Upper lobe of left lung (tissue), 6 donors: ENCODE measurements around the gene CDCA4. TPM values are rescaled to one million over a fixed set of nuclear protein-coding genes. Genes with fewer than 3 reads are reported as not detected.

Experiments
- ATAC-seq, 2 donors: fragments of 200-7000 bp; cut with Tn5 transposase; one replicate each; pipeline ENCODE4 v1.9.1; 2022; ENCODE audit warnings: mild to moderate bottlenecking in 2 of 2, moderate library complexity in 2 of 2; ENCODE audit not compliant: low FRiP score in 2 of 2
- DNase-seq, 2 donors: peaks; one replicate each; pipeline ENCODE4 v3.0.0-alpha.2; 2019 to 2020
- H3K27ac ChIP-seq, 4 donors: fragments of 200-600 bp; sonication (generic); one replicate each; pipeline ENCODE4 v1.5.1; 2016 to 2019
- H3K27me3 ChIP-seq, 4 donors: fragments of 200-600 bp; sonication (generic); one replicate each; pipeline ENCODE4 v1.5.1; 2017 to 2019
- H3K36me3 ChIP-seq, 4 donors: fragments of 200-600 bp; sonication (generic); one replicate each; pipeline ENCODE4 v1.5.1; 2016 to 2019
- H3K4me1 ChIP-seq, 4 donors: fragments of 200-600 bp; sonication (generic); one replicate each; pipeline ENCODE4 v1.5.1; 2018 to 2019
- H3K4me3 ChIP-seq, 4 donors: fragments of 200-600 bp; sonication (generic); one replicate each; pipeline ENCODE4 v1.5.1; 2017 to 2019; ENCODE audit warnings: mild to moderate bottlenecking in 2 of 4, moderate library complexity in 1 of 4
- H3K9me3 ChIP-seq, 4 donors: fragments of 200-600 bp; sonication (generic); one replicate each; pipeline ENCODE4 v1.5.1; 2018 to 2019
- EP300 ChIP-seq, 4 donors: sonication (generic); formaldehyde crosslinking; IDR thresholded peaks; one replicate each; pipeline ENCODE4 v1.5.1; 2017; ENCODE audit warnings: antibody characterized with exemption in 4 of 4, control low read depth in 2 of 4
- POLR2A ChIP-seq, 4 donors: fragments of 450-650 bp; IDR thresholded peaks; one replicate each; pipeline ENCODE4 v1.5.1; 2016 to 2017; ENCODE audit warnings: antibody characterized with exemption in 4 of 4, mild to moderate bottlenecking in 2 of 4
- POLR2AphosphoS5 ChIP-seq, 2 donors: sonication (generic); formaldehyde crosslinking; IDR thresholded peaks; one replicate each; pipeline ENCODE4 v1.5.1; 2017; ENCODE audit warnings: antibody characterized with exemption in 2 of 2
- WGBS, 2 donors: methylation state at CpG; one replicate each; pipeline ENCODE4 v1.1.5; 2017 to 2018; 5-methylcytosine and 5-hydroxymethylcytosine counted together
- total RNA-seq, 6 donors: library from RNA; depleted of rRNA in 4 of 6; stranded (reverse); fragments of >200 nt in 4 of 6; gene quantifications; one replicate each; pipeline versions ENCODE4 v1.1.0 to v1.2.1, GENCODE V29; 2016 to 2021
- TF ChIP-seq, protein P1 (sequence below), 6 experiments: fragments of 450-650 bp in 4 of 6; fragments of 200-600 bp in 2 of 6; sonication (generic) in 2 of 6; IDR thresholded peaks; one replicate each; pipeline ENCODE4 v1.5.1; 2016 to 2019; ENCODE audit warnings: antibody characterized with exemption in 6 of 6
- donor health status: DM: no; HTN: no; CAD: no; lungs with moderate emphysema.
- donor health status: DM: no; HTN: yes; CAD: no; lungs with severe emphysema.

The CDCA4 gene
- total RNA-seq, 6 donors from 2014 or later, result 0.89 to 10.3 (median 6.6) TPM

DNA sequence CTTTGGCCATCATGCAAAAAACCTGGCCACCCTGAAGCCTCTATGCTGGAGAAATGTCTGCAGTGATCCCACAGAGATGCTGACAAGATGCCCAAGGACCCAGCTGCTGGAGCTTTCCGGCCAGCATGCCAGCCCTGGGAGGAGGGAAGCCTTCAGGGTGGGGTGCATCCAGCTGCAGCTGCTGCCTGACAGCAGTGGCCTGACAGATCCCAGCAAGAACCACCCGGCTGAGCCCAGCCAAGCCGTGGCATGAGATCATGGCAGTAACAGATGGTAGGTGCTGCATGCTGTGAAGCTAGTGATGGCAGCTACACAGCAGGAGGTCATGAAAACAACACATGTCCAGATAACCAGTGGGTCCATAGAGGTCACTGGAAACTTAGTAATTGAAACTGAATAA is 21.5 kb downstream of the CDCA4 start:
- 94 to 100% methylated on average over 2 to 3 of the region's 3 CpGs for WGBS, 2 donors
- peaks cover 0 to 10% (median 0%) of the 10 kb centered on the region in 4 donors for H3K36me3 ChIP-seq
- peaks cover 0 to 5% (median 0%) of the 10 kb centered on the region in 4 donors for H3K9me3 ChIP-seq
- no peak for ATAC-seq
- no peak overlapping the region for H3K4me3 ChIP-seq
- no peak overlapping the region for H3K27ac ChIP-seq
- no peaks in the 10 kb centered on the region for H3K27me3 ChIP-seq
- TF ChIP-seq EP300 (IDR thresholded peaks at IDR 0.05) (no peak), POLR2AphosphoS5 (IDR thresholded peaks at IDR 0.05) (no peak), POLR2A (IDR thresholded peaks at IDR 0.05) (no peak)
- TF ChIP-seq, protein P1, sequence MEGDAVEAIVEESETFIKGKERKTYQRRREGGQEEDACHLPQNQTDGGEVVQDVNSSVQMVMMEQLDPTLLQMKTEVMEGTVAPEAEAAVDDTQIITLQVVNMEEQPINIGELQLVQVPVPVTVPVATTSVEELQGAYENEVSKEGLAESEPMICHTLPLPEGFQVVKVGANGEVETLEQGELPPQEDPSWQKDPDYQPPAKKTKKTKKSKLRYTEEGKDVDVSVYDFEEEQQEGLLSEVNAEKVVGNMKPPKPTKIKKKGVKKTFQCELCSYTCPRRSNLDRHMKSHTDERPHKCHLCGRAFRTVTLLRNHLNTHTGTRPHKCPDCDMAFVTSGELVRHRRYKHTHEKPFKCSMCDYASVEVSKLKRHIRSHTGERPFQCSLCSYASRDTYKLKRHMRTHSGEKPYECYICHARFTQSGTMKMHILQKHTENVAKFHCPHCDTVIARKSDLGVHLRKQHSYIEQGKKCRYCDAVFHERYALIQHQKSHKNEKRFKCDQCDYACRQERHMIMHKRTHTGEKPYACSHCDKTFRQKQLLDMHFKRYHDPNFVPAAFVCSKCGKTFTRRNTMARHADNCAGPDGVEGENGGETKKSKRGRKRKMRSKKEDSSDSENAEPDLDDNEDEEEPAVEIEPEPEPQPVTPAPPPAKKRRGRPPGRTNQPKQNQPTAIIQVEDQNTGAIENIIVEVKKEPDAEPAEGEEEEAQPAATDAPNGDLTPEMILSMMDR (IDR thresholded peaks at IDR 0.05), result no peak
- H3K4me1 ChIP-seq, result no peaks in the 10 kb centered on the region
- no peak for DNase-seq

DNA sequence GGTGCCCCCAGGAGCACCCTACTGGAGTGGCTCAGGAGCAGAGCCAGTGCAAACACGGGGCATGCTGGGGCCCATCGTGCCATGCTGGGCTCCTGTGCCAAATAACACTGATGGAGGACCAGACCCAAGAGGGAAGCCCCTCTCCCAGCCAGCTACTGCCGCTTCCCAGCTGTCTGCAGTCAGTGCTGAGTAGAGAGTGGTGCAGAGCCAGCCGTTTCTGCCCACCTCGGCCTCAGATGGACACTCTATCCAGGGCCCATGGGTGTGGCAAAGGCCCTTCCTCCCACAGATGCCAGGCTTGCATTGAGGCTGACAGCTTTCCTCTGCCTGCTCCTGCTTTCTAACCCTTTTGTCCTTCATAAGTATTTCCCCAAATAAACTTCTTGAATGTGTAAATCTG is 22.1 kb downstream of the CDCA4 start:
- Histone ChIP-seq H3K36me3 (peaks cover 0 to 16% (median 0%) of the 10 kb centered on the region in 4 donors), H3K4me3 (no peak overlapping the region), H3K9me3 (peaks cover 0 to 5% (median 0%) of the 10 kb centered on the region in 4 donors), H3K4me1 (no peaks in the 10 kb centered on the region), H3K27ac (no peak overlapping the region), H3K27me3 (no peaks in the 10 kb centered on the region)
- no peak for TF ChIP-seq POLR2AphosphoS5 (IDR thresholded peaks at IDR 0.05)
- TF ChIP-seq, protein P1 (IDR thresholded peaks at IDR 0.05), result no peak
- no peak for TF ChIP-seq POLR2A (IDR thresholded peaks at IDR 0.05)
- no peak for TF ChIP-seq EP300 (IDR thresholded peaks at IDR 0.05)
- 74 to 93% methylated on average over 5 of the region's 5 CpGs for WGBS, 2 donors
- ATAC-seq (no peak), DNase-seq (no peak)

- WGBS, 2 donors, result 90 to 96% methylated on average over 10 to 13 of the region's 13 CpGs
Observed at GRCh38 chr14:104996483-104996882, 24.4 kb downstream of the CDCA4 start.

DNA sequence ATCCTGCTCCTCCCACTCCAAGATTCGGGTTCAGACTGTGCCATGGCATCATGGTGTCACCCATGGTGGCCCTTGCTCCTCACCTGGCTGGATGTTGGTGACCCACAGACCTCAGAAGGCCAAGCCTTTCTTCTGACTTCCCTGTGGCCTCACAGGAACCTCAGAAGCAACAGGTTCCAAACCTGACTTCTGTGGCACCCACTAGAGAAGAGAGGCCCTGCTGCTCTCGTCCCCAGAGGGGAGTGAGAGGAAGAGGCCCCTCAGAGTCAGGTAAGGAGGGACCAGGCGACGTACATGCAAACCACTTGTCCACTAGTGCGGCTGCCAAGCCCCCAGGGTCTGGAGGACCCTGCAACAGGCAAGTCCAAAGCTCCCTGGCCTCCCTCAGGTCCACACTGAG is 24.9 kb downstream of the CDCA4 start:
- DNase-seq (no peak), ATAC-seq (no peak)
- peaks cover 0 to 5% (median 0%) of the 10 kb centered on the region in 4 donors for H3K9me3 ChIP-seq
- no peak for TF ChIP-seq EP300 (IDR thresholded peaks at IDR 0.05)
- TF ChIP-seq, protein P1 (IDR thresholded peaks at IDR 0.05), result no peak
- TF ChIP-seq POLR2AphosphoS5 (IDR thresholded peaks at IDR 0.05), result no peak
- H3K4me3 ChIP-seq, result no peak overlapping the region
- H3K27me3 ChIP-seq, result no peaks in the 10 kb centered on the region
- no peak overlapping the region for H3K27ac ChIP-seq
- H3K36me3 ChIP-seq, result peaks cover 0 to 31% (median 13%) of the 10 kb centered on the region in 4 donors
- no peaks in the 10 kb centered on the region for H3K4me1 ChIP-seq
- 87 to 94% methylated on average over 5 of the region's 5 CpGs for WGBS, 2 donors

More at GRCh38 chr14:104996483-104996882, 24.4 kb downstream of the CDCA4 start:
- no peak for ATAC-seq
- no peak overlapping the region for H3K27ac ChIP-seq
- no peak for DNase-seq
- TF ChIP-seq, protein P1 (IDR thresholded peaks at IDR 0.05), result no peak
- TF ChIP-seq POLR2A (IDR thresholded peaks at IDR 0.05) (no peak), EP300 (IDR thresholded peaks at IDR 0.05) (no peak), POLR2AphosphoS5 (IDR thresholded peaks at IDR 0.05) (no peak)
- H3K36me3 ChIP-seq, result peaks cover 0 to 31% (median 13%) of the 10 kb centered on the region in 4 donors
- H3K9me3 ChIP-seq, result peaks cover 0 to 5% (median 0%) of the 10 kb centered on the region in 4 donors
- H3K4me3 ChIP-seq, result no peak overlapping the region
- no peaks in the 10 kb centered on the region for H3K27me3 ChIP-seq
- no peaks in the 10 kb centered on the region for H3K4me1 ChIP-seq

DNA sequence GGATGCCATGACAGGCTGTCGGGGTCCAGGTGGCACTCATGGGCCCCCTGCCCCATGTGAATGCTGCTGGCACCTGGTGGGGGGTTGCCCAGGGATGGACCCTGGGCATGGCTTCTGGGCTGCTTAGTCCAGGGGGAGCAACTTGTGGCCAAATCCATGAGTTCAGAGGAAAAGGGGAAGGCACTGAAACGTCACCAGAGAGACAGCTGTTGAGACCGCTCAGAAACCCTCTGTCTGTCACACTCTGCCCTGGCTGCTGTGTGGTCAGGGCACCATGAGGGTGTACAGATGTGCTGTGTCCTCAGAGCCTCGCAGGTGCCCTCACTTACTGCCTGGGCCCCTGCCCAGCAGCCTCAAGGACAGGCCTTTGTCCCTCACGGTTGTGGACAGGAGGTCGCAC is 25.9 kb downstream of the CDCA4 start:
- no peak for DNase-seq
- H3K4me1 ChIP-seq, result no peaks in the 10 kb centered on the region
- ATAC-seq, result no peak
- H3K9me3 ChIP-seq, result peaks cover 0 to 5% (median 0%) of the 10 kb centered on the region in 4 donors
- WGBS, 2 donors, result 88 to 89% methylated on average over 3 of the region's 6 CpGs
- H3K27ac ChIP-seq, result no peak overlapping the region
- H3K36me3 ChIP-seq, result peaks cover 0 to 31% (median 13%) of the 10 kb centered on the region in 4 donors
- H3K27me3 ChIP-seq, result no peaks in the 10 kb centered on the region
- H3K4me3 ChIP-seq, result no peak overlapping the region
- TF ChIP-seq POLR2A (IDR thresholded peaks at IDR 0.05), result no peak
- TF ChIP-seq POLR2AphosphoS5 (IDR thresholded peaks at IDR 0.05), result no peak
- no peak for TF ChIP-seq EP300 (IDR thresholded peaks at IDR 0.05)
- TF ChIP-seq, protein P1 (IDR thresholded peaks at IDR 0.05), result no peak
